ENCODE measurements around the gene ZMIZ1. TPM values are rescaled to one million over a fixed set of nuclear protein-coding genes. Genes with fewer than 3 reads are reported as not detected.

The ZMIZ1 gene
- total and polyA plus RNA-seq, 2 experiments from 2014 or later, result 9.2 to 30.9 TPM

GRCh38 chr10:79028451-79029010 lies 40.2 kb upstream of the ZMIZ1 start:
- no peaks in the 10 kb centered on the region for H3K79me2 ChIP-seq (replicated peaks; ENCODE audit: insufficient read depth)
- no peaks in the 10 kb centered on the region for H3K9me3 Mint-ChIP-seq
- no peaks in the 10 kb centered on the region for H4K20me1 ChIP-seq (replicated peaks; ENCODE audit: insufficient read depth)
- H3K4me3 ChIP-seq, result no peak overlapping the region
- H3K27me3 ChIP-seq (ENCODE audit: insufficient read depth), result no peaks in the 10 kb centered on the region
- ATAC-seq (no peak), DNase-seq (ENCODE audit: low spot score) (no peak)
- H3K27ac Mint-ChIP-seq, result no peak overlapping the region
- H3K4me1 Mint-ChIP-seq, result peaks cover 7% of the 10 kb centered on the region
- H3K4me2 ChIP-seq, result no peak overlapping the region
- no peak overlapping the region for H2AFZ ChIP-seq
- no peak for TF ChIP-seq POLR2AphosphoS5 (IDR thresholded peaks at IDR 0.05; ENCODE audit: low read depth)
- TF ChIP-seq STAT1 (IDR thresholded peaks at IDR 0.05; ENCODE audit: unreplicated experiment), result no peak
- TF ChIP-seq CREB1 (CRISPR knock-in tag; IDR thresholded peaks at IDR 0.05; ENCODE audit: low read depth), result no peak
- TF ChIP-seq ZNF114 (CRISPR knock-in tag; IDR thresholded peaks at IDR 0.05), result no peak
- TF ChIP-seq ZNF462 (CRISPR knock-in tag; IDR thresholded peaks at IDR 0.05), result no peak
- no peak for TF ChIP-seq JUNB (IDR thresholded peaks at IDR 0.05; ENCODE audit: unreplicated experiment)
- H3K27me3 Mint-ChIP-seq (ENCODE audit: insufficient read depth, low read depth, poor library complexity), result peaks cover 6% of the 10 kb centered on the region
- no peak overlapping the region for H3K4me3 Mint-ChIP-seq
- no peaks in the 10 kb centered on the region for H3K9me2 ChIP-seq (ENCODE audit: insufficient read depth)
- H3K27ac ChIP-seq (ENCODE audit: low read depth), result no peak overlapping the region
- no peaks in the 10 kb centered on the region for H3K36me3 ChIP-seq (ENCODE audit: insufficient read depth)
- no peaks in the 10 kb centered on the region for H3K4me1 ChIP-seq (ENCODE audit: insufficient read depth)
- H3K36me3 Mint-ChIP-seq (ENCODE audit: low read depth), result no peaks in the 10 kb centered on the region
- no peaks in the 10 kb centered on the region for H3F3A ChIP-seq (replicated peaks; ENCODE audit: low read depth)

All from GM23338 (cell line).